ENCODE data around the gene DSG3. TPM values are rescaled to one million over a fixed set of nuclear protein-coding genes. Genes with fewer than 3 reads are reported as not detected.

Gene DSG3
- total RNA-seq, 1 experiment from 2014 or later = 0.04 TPM

- Histone ChIP-seq H3K27me3 (ENCODE audit: insufficient read depth, low read length) (no peaks in the 10 kb centered on the region), H3K4me2 (ENCODE audit: insufficient read depth, insufficient read length, low read length) (no peak overlapping the region), H3K23me2 (ENCODE audit: insufficient read length, low read depth, low read length, poor library complexity, severe bottlenecking) (no peaks in the 10 kb centered on the region), H3K23ac (ENCODE audit: insufficient read length, low read depth, low read length) (no peak overlapping the region), H2AK5ac (ENCODE audit: insufficient read length, low read length) (no peak overlapping the region), H3K27ac (ENCODE audit: insufficient read length, low read depth, low read length) (no peak overlapping the region), H2BK12ac (ENCODE audit: insufficient read length, low read depth, low read length) (no peak overlapping the region), H3K9ac (ENCODE audit: extremely low read depth, insufficient read length, low read length) (no peak overlapping the region), H3K14ac (ENCODE audit: insufficient read depth, low read length) (no peak overlapping the region), H3K9me3 (ENCODE audit: control insufficient read depth, low read depth, low read length) (no peaks in the 10 kb centered on the region), H3K79me2 (ENCODE audit: insufficient read depth, low read length) (peaks cover 32% of the 10 kb centered on the region; the same call in 1 of the 2 replicates), H2BK15ac (ENCODE audit: low read depth, low read length) (no peak overlapping the region), H4K8ac (replicated peaks; ENCODE audit: insufficient read length, low read depth, low read length) (no peak overlapping the region), H3K18ac (ENCODE audit: insufficient read length, low read depth, low read length) (no peak overlapping the region), H3K4me1 (ENCODE audit: insufficient read depth, low read length) (peaks cover 3% of the 10 kb centered on the region; the same call in 1 of the 2 replicates), H4K5ac (ENCODE audit: insufficient read length, low read depth, low read length) (no peak overlapping the region), H2BK120ac (ENCODE audit: low read depth, low read length, poor library complexity, severe bottlenecking) (no peak overlapping the region), H3K79me1 (ENCODE audit: insufficient read depth, low read depth, low read length, poor library complexity, severe bottlenecking) (peaks cover 7% of the 10 kb centered on the region), H2BK5ac (ENCODE audit: insufficient read length, low read length) (no peak overlapping the region), H2AFZ (ENCODE audit: low read length) (no peak overlapping the region), H2BK20ac (ENCODE audit: low read depth, low read length, poor library complexity, severe bottlenecking) (no peak overlapping the region), H3K4ac (ENCODE audit: low read depth, low read length) (no peak overlapping the region), H4K91ac (ENCODE audit: insufficient read length, low read depth, low read length) (no peak overlapping the region), H3T11ph (ENCODE audit: low read length) (no peak overlapping the region), H3K56ac (ENCODE audit: insufficient read length, low read depth, low read length) (no peak overlapping the region), H4K20me1 (ENCODE audit: control insufficient read depth, insufficient read depth, insufficient read length) (no peaks in the 10 kb centered on the region)
- H3K4me3 Mint-ChIP-seq = no peak overlapping the region
- no peak for TF ChIP-seq CTCF (conservative IDR thresholded peaks at IDR 0.05)
- no peaks in the 10 kb centered on the region for H3K27me3 Mint-ChIP-seq (ENCODE audit: low read depth)
- no CpG with 5 or more reads among the region's 6 CpGs for WGBS (ENCODE audit: extremely low coverage, insufficient read length, low lambda C conversion rate)
- H3K27ac Mint-ChIP-seq = no peak overlapping the region
- H3K36me3 Mint-ChIP-seq (ENCODE audit: insufficient read depth in 1 of 3, low read depth in 3 of 3) = peaks cover 11 to 20% (median 13%) of the 10 kb centered on the region in 3 experiments
- peaks cover 11 to 15% of the 10 kb centered on the region in 2 experiments for H3K4me1 Mint-ChIP-seq
- no peak for DNase-seq
- H3K9me3 Mint-ChIP-seq = peaks cover 5 to 9% of the 10 kb centered on the region in 2 experiments
These were observed 57.6 kb downstream of the DSG3 start for GRCh38 chr18:31505156-31505555.
